Astrocyte (in vitro differentiated cells and primary cell): ENCODE measurements around the gene ADRB1. TPM values are rescaled to one million over a fixed set of nuclear protein-coding genes. Genes with fewer than 3 reads are reported as not detected.

Experiments used
- DNase-seq: peaks from one replicate; pipeline ENCODE4 v3.0.0-alpha.2; 2010; ENCODE audit warnings: low read depth
- FAIRE-seq: peaks from 2 replicates; lab custom pipeline; 2011; peaks lifted over from hg19 to GRCh38; lab: Jason Lieb, UNC
- H2AFZ ChIP-seq: 2 replicates; pipeline ENCODE4 v1.6.0; 2012; ENCODE audit warnings: low read depth, low read length, inconsistent platforms
- H3K27ac ChIP-seq: 2 replicates; pipeline ENCODE4 v1.5.1; 2011; ENCODE audit warnings: low read depth, low read length, inconsistent platforms
- H3K27me3 ChIP-seq: 2 replicates; pipeline ENCODE4 v1.6.0; 2011; ENCODE audit warnings: low read length, inconsistent platforms; ENCODE audit not compliant: insufficient read depth
- H3K36me3 ChIP-seq: 2 replicates; pipeline ENCODE4 v1.5.1; 2011; ENCODE audit warnings: low read length, inconsistent platforms; ENCODE audit not compliant: insufficient read depth
- H3K4me1 ChIP-seq: 2 replicates; pipeline ENCODE4 v1.5.1; 2011; ENCODE audit warnings: low read length, inconsistent platforms; ENCODE audit not compliant: insufficient read depth
- H3K4me2 ChIP-seq: 2 replicates; pipeline ENCODE4 v1.6.0; 2012; ENCODE audit warnings: low read length, inconsistent platforms
- H3K4me3 ChIP-seq: 2 replicates; pipeline ENCODE4 v1.5.1; 2011; ENCODE audit warnings: low read depth, mild to moderate bottlenecking, low read length, inconsistent platforms; ENCODE audit not compliant: insufficient read depth
- H3K79me2 ChIP-seq: 2 replicates; pipeline ENCODE4 v1.6.0; 2012; ENCODE audit warnings: mild to moderate bottlenecking, low read length, inconsistent platforms; ENCODE audit not compliant: insufficient read depth
- H3K9ac ChIP-seq: 2 replicates; pipeline ENCODE4 v1.6.0; 2012; ENCODE audit warnings: mild to moderate bottlenecking, low read length, inconsistent platforms
- H3K9me3 ChIP-seq: 2 replicates; pipeline ENCODE4 v1.5.1; 2012; ENCODE audit warnings: low read depth, mild to moderate bottlenecking, low read length, inconsistent platforms; ENCODE audit not compliant: insufficient read depth
- H4K20me1 ChIP-seq: 2 replicates; pipeline ENCODE4 v1.6.0; 2012; ENCODE audit warnings: low read length, inconsistent platforms; ENCODE audit not compliant: insufficient read depth
- H3K27ac Mint-ChIP-seq: one replicate; pipeline ENCODE4 v1.8.0; 2021; ENCODE audit warnings: mild to moderate bottlenecking, mixed read lengths; ENCODE audit not compliant: unreplicated experiment
- H3K27me3 Mint-ChIP-seq: one replicate; pipeline ENCODE4 v1.8.0; 2021; ENCODE audit warnings: low read depth, mixed read lengths; ENCODE audit not compliant: unreplicated experiment
- H3K36me3 Mint-ChIP-seq: one replicate; pipeline ENCODE4 v1.8.0; 2021; ENCODE audit warnings: low read depth, mixed read lengths; ENCODE audit not compliant: unreplicated experiment
- H3K4me1 Mint-ChIP-seq: one replicate; pipeline ENCODE4 v1.8.0; 2021; ENCODE audit warnings: low read depth, mixed read lengths; ENCODE audit not compliant: unreplicated experiment
- H3K4me3 Mint-ChIP-seq: one replicate; pipeline ENCODE4 v1.8.0; 2021; ENCODE audit warnings: mild to moderate bottlenecking, moderate library complexity, mixed read lengths; ENCODE audit not compliant: unreplicated experiment
- H3K9me3 Mint-ChIP-seq: one replicate; pipeline ENCODE4 v1.8.0; 2021; ENCODE audit warnings: mild to moderate bottlenecking, mixed read lengths; ENCODE audit not compliant: unreplicated experiment
- EZH2 ChIP-seq: IDR thresholded peaks from 2 replicates; pipeline ENCODE4 v1.6.1; 2012; ENCODE audit warnings: mild to moderate bottlenecking, low read length, inconsistent platforms; ENCODE audit not compliant: insufficient read depth
- total RNA-seq: library from RNA; stranded (reverse); gene quantifications from 2 replicates; pipeline ENCODE4 v1.2.1, GENCODE V29; 2021
- TF ChIP-seq, protein P1 (sequence below): IDR thresholded peaks from 2 replicates; pipeline ENCODE4 v1.5.1; 2011; ENCODE audit warnings: low read depth, mild to moderate bottlenecking, inconsistent platforms, low read length, moderate library complexity; ENCODE audit not compliant: insufficient read depth

Gene ADRB1
- total RNA-seq, 1 donor from 2014 or later: 1.3 TPM

DNA sequence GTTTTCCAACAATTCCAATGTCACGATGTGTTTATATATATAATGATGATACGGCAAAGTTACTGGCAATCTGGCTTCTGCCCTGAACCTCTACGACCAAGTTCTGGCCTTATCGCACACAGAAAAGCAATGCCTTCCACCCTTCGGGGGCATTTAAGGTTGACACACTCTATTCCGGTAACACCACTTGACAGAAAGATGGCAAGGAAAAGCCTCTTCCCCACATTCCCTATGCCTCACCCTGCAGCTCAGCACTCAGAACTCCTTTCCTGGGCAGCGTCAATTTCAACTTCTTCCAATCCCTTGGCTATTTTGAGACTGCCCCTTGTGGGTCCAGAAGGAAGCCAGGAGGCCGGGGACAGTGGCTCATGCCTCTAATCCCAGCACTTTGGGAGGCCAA, 2.5 kb upstream of the ADRB1 start:
- H3K36me3 ChIP-seq: no peaks in the 10 kb centered on the region

DNA sequence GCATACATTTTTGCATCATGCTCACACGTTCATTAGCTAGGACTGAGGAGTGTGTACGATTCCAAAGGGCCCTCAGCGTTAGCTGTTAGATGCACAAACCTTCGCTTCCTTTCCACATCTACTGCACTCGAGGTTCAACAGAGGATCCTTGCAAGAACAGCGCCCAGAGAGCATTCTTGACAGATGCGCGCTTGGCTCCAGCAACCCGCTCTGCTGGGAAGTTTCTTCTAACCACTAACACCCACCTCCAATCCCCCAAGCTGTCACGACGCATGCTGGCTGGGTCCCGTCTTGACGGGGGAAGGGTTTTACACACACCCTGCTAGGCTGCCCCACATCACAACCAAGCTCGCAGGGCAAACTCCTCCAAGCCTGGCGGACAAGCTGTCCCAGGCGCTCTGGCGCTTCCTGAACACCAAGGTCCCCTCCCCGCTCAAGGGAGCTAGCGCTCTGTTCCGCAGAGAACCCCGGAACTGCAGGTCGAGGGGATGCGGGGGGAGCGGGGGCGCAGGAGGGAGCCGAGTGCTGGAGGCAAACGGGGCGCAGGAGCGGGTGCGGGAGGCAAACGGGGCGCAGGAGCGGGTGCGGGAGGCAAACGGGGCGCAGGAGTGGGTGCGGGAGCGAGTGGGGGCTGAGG, 653 bp upstream of the ADRB1 start:
- TF ChIP-seq, protein P1, sequence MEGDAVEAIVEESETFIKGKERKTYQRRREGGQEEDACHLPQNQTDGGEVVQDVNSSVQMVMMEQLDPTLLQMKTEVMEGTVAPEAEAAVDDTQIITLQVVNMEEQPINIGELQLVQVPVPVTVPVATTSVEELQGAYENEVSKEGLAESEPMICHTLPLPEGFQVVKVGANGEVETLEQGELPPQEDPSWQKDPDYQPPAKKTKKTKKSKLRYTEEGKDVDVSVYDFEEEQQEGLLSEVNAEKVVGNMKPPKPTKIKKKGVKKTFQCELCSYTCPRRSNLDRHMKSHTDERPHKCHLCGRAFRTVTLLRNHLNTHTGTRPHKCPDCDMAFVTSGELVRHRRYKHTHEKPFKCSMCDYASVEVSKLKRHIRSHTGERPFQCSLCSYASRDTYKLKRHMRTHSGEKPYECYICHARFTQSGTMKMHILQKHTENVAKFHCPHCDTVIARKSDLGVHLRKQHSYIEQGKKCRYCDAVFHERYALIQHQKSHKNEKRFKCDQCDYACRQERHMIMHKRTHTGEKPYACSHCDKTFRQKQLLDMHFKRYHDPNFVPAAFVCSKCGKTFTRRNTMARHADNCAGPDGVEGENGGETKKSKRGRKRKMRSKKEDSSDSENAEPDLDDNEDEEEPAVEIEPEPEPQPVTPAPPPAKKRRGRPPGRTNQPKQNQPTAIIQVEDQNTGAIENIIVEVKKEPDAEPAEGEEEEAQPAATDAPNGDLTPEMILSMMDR: no peak
- peak; percentile 54 for TF ChIP-seq EZH2

More for the DNA sequence above, 2.5 kb upstream of the ADRB1 start:
- FAIRE-seq: no peak
- H3K27me3 ChIP-seq: peaks cover 41% of the 10 kb centered on the region
- no peaks in the 10 kb centered on the region for H3K9me3 ChIP-seq
- no peaks in the 10 kb centered on the region for H4K20me1 ChIP-seq
- no peaks in the 10 kb centered on the region for H3K79me2 ChIP-seq
- DNase-seq: no peak
- H3K4me3 Mint-ChIP-seq: no peak overlapping the region
- H3K4me1 ChIP-seq: peaks cover 6% of the 10 kb centered on the region
- H3K27ac ChIP-seq: no peak overlapping the region
- no peaks in the 10 kb centered on the region for H3K36me3 Mint-ChIP-seq
- H3K27me3 Mint-ChIP-seq: peaks cover 46% of the 10 kb centered on the region
- H3K9ac ChIP-seq: no peak overlapping the region
- H3K27ac Mint-ChIP-seq: no peak overlapping the region
- TF ChIP-seq, protein P1: no peak
- no peak for TF ChIP-seq EZH2
- no peak overlapping the region for H3K4me3 ChIP-seq
- H2AFZ ChIP-seq: no peak overlapping the region
- H3K9me3 Mint-ChIP-seq: peaks cover 2% of the 10 kb centered on the region
- H3K4me2 ChIP-seq: no peak overlapping the region
- no peaks in the 10 kb centered on the region for H3K4me1 Mint-ChIP-seq

More for the DNA sequence above, 653 bp upstream of the ADRB1 start:
- no peak overlapping the region for H3K27ac ChIP-seq
- peak overlapping the region; percentile 48 for H3K9ac ChIP-seq
- no peak for FAIRE-seq
- no peak overlapping the region for H3K27ac Mint-ChIP-seq
- H3K4me3 ChIP-seq: peak overlapping the region; percentile 60
- peaks cover 6% of the 10 kb centered on the region for H3K4me1 ChIP-seq
- H3K36me3 Mint-ChIP-seq: no peaks in the 10 kb centered on the region
- H3K27me3 Mint-ChIP-seq: peaks cover 58% of the 10 kb centered on the region
- H3K27me3 ChIP-seq: peaks cover 56% of the 10 kb centered on the region
- no peaks in the 10 kb centered on the region for H3K4me1 Mint-ChIP-seq
- H3K4me2 ChIP-seq: peak overlapping the region; percentile 89
- DNase-seq: peak; percentile 32
- H2AFZ ChIP-seq: peak overlapping the region; percentile 89
- H3K9me3 Mint-ChIP-seq: peaks cover 2% of the 10 kb centered on the region
- no peaks in the 10 kb centered on the region for H4K20me1 ChIP-seq
- H3K4me3 Mint-ChIP-seq: peak overlapping the region; percentile 83
- no peaks in the 10 kb centered on the region for H3K9me3 ChIP-seq
- no peaks in the 10 kb centered on the region for H3K36me3 ChIP-seq
- no peaks in the 10 kb centered on the region for H3K79me2 ChIP-seq
